ENCODE measurements around the gene SSBP3. TPM values are rescaled to one million over a fixed set of nuclear protein-coding genes. Genes with fewer than 3 reads are reported as not detected.
A peak's percentile ranks its signal among the peaks of the same experiment; 100 is the strongest.

Gene SSBP3
- polyA plus RNA-seq, 4 donors = 24.2 to 41.9 (median 32.2) TPM

GRCh38 chr1:54262244-54262643 is 143.9 kb downstream of the SSBP3 start:
- H3K27ac ChIP-seq (ENCODE audit: low read depth in 1 of 3, low read length in 2 of 3) = peak overlapping the region in 1 of 3 donors; percentile 29
- no peak for DNase-seq
- no peak for FAIRE-seq
- WGBS, 3 donors = 85 to 90% (median 87%) methylated on average over 7 of the region's 7 CpGs
- no peaks in the 10 kb centered on the region for H3K27me3 ChIP-seq (ENCODE audit: control insufficient read depth in 3 of 3, insufficient read depth in 3 of 3, low read length in 3 of 3)
- peaks cover 0 to 50% (median 2%) of the 10 kb centered on the region in 3 donors for H3K4me1 ChIP-seq (ENCODE audit: control insufficient read depth in 3 of 3, insufficient read depth in 2 of 3, low read depth in 1 of 3, low read length in 2 of 3)
- H3K9me3 ChIP-seq (ENCODE audit: control insufficient read depth in 2 of 2, insufficient read depth in 1 of 2, low read depth in 1 of 2, low read length in 1 of 2) = no peaks in the 10 kb centered on the region
- H3K36me3 ChIP-seq (ENCODE audit: control insufficient read depth in 3 of 3, insufficient read depth in 2 of 3, low read depth in 1 of 3, low read length in 3 of 3) = peaks cover 0 to 71% (median 0%) of the 10 kb centered on the region in 3 donors
- H3K4me3 ChIP-seq (ENCODE audit: low read depth in 1 of 3, low read length in 3 of 3) = no peak overlapping the region

GRCh38 chr1:54260810-54261209 is 145.4 kb downstream of the SSBP3 start:
- H3K27me3 ChIP-seq (ENCODE audit: control insufficient read depth in 3 of 3, insufficient read depth in 3 of 3, low read length in 3 of 3) = no peaks in the 10 kb centered on the region
- no peaks in the 10 kb centered on the region for H3K9me3 ChIP-seq (ENCODE audit: control insufficient read depth in 2 of 2, insufficient read depth in 1 of 2, low read depth in 1 of 2, low read length in 1 of 2)
- no peak overlapping the region for H3K4me3 ChIP-seq (ENCODE audit: low read depth in 1 of 3, low read length in 3 of 3)
- H3K4me1 ChIP-seq (ENCODE audit: control insufficient read depth in 3 of 3, insufficient read depth in 2 of 3, low read depth in 1 of 3, low read length in 2 of 3) = peaks cover 2 to 62% (median 3%) of the 10 kb centered on the region in 3 donors
- H3K36me3 ChIP-seq (ENCODE audit: control insufficient read depth in 3 of 3, insufficient read depth in 2 of 3, low read depth in 1 of 3, low read length in 3 of 3) = peaks cover 0 to 62% (median 0%) of the 10 kb centered on the region in 3 donors
- FAIRE-seq (no peak), DNase-seq (no peak)
- WGBS, 3 donors = 73 to 90% (median 85%) methylated on average over 10 of the region's 10 CpGs
- no peak overlapping the region for H3K27ac ChIP-seq (ENCODE audit: low read depth in 1 of 3, low read length in 2 of 3)

DNA sequence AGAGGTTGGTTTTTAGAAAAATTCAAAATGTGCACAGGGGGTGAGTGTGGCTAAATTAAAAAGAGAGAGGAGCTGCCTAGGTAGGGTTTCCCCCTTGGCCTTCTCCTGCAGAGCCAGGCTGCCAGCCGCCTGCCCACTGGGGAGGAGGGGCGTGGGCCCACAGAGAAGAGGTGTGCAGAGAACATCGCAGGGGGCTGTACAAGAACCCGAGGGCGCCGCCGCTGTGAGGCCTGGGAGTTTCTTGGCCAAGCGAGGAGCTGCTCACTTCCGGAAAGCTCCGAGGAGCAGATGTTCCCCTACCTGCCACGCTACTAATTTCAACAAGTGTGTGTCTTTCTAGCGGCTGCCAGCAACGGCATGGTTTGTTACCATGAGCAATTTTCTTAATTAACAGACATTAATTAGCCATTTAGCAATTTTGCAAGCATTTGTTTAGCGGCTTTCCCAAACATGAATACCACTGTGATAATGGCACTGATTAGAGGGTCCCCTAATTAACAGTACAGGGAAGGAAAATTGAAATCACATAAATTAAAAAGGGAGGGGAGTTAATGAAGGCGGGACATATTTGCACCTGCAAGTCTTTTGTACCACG is 146.6 kb downstream of the SSBP3 start:
- Histone ChIP-seq H3K27ac (ENCODE audit: low read depth in 1 of 3, low read length in 2 of 3) (peak overlapping the region in 2 of 3 donors; percentile 57 to 69), H3K36me3 (ENCODE audit: control insufficient read depth in 3 of 3, insufficient read depth in 2 of 3, low read depth in 1 of 3, low read length in 3 of 3) (peaks cover 0 to 58% (median 0%) of the 10 kb centered on the region in 3 donors), H3K4me1 (ENCODE audit: control insufficient read depth in 3 of 3, insufficient read depth in 2 of 3, low read depth in 1 of 3, low read length in 2 of 3) (peaks cover 2 to 71% (median 3%) of the 10 kb centered on the region in 3 donors), H3K4me3 (ENCODE audit: low read depth in 1 of 3, low read length in 3 of 3) (no peak overlapping the region), H3K27me3 (ENCODE audit: control insufficient read depth in 3 of 3, insufficient read depth in 3 of 3, low read length in 3 of 3) (no peaks in the 10 kb centered on the region), H3K9me3 (ENCODE audit: control insufficient read depth in 2 of 2, insufficient read depth in 1 of 2, low read depth in 1 of 2, low read length in 1 of 2) (no peaks in the 10 kb centered on the region)
- WGBS, 3 donors = 16 to 65% (median 37%) methylated on average over 14 to 16 of the region's 16 CpGs
- FAIRE-seq = no peak
- DNase-seq = peak in 1 of 2 donors; percentile 46

GRCh38 chr1:54257876-54258275 is 148.3 kb downstream of the SSBP3 start:
- H3K27ac ChIP-seq (ENCODE audit: low read depth in 1 of 3, low read length in 2 of 3) = peak overlapping the region in 1 of 3 donors; percentile 73
- no peak overlapping the region for H3K4me3 ChIP-seq (ENCODE audit: low read depth in 1 of 3, low read length in 3 of 3)
- FAIRE-seq = no peak
- peaks cover 0 to 53% (median 0%) of the 10 kb centered on the region in 3 donors for H3K36me3 ChIP-seq (ENCODE audit: control insufficient read depth in 3 of 3, insufficient read depth in 2 of 3, low read depth in 1 of 3, low read length in 3 of 3)
- H3K4me1 ChIP-seq (ENCODE audit: control insufficient read depth in 3 of 3, insufficient read depth in 2 of 3, low read depth in 1 of 3, low read length in 2 of 3) = peaks cover 2 to 84% (median 3%) of the 10 kb centered on the region in 3 donors
- no peak for DNase-seq
- no peaks in the 10 kb centered on the region for H3K9me3 ChIP-seq (ENCODE audit: control insufficient read depth in 2 of 2, insufficient read depth in 1 of 2, low read depth in 1 of 2, low read length in 1 of 2)
- 82 to 90% (median 88%) methylated on average over 23 of the region's 23 CpGs for WGBS, 3 donors
- no peaks in the 10 kb centered on the region for H3K27me3 ChIP-seq (ENCODE audit: control insufficient read depth in 3 of 3, insufficient read depth in 3 of 3, low read length in 3 of 3)

DNA sequence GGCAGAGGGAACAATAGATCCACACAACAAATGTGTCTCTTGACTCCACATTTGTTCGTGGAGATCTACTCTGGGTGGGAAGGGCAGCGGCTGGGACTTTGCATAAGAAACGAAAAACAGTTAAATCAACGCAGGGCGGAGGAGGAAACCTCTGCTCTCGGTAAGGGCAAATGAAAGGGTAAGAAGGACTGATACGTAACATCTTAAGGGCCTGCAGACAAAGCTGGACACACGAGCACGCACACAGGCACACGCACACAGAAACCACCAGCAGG is 148.9 kb downstream of the SSBP3 start:
- DNase-seq (peak in 1 of 2 donors; percentile 35), FAIRE-seq (no peak)
- H3K9me3 ChIP-seq (ENCODE audit: control insufficient read depth in 2 of 2, insufficient read depth in 1 of 2, low read depth in 1 of 2, low read length in 1 of 2) = no peaks in the 10 kb centered on the region
- H3K4me1 ChIP-seq (ENCODE audit: control insufficient read depth in 3 of 3, insufficient read depth in 2 of 3, low read depth in 1 of 3, low read length in 2 of 3) = peaks cover 2 to 87% (median 3%) of the 10 kb centered on the region in 3 donors
- 6 to 61% (median 38%) methylated on average over 10 of the region's 10 CpGs for WGBS, 3 donors
- H3K36me3 ChIP-seq (ENCODE audit: control insufficient read depth in 3 of 3, insufficient read depth in 2 of 3, low read depth in 1 of 3, low read length in 3 of 3) = peaks cover 0 to 47% (median 0%) of the 10 kb centered on the region in 3 donors
- no peaks in the 10 kb centered on the region for H3K27me3 ChIP-seq (ENCODE audit: control insufficient read depth in 3 of 3, insufficient read depth in 3 of 3, low read length in 3 of 3)
- peak overlapping the region; percentile 46 to 73 (median 71) for H3K27ac ChIP-seq (ENCODE audit: low read depth in 1 of 3, low read length in 2 of 3)
- no peak overlapping the region for H3K4me3 ChIP-seq (ENCODE audit: low read depth in 1 of 3, low read length in 3 of 3)

GRCh38 chr1:54256522-54257345 is 149.5 kb downstream of the SSBP3 start:
- FAIRE-seq (no peak), DNase-seq (peak; percentile 83 to 92)
- peak overlapping the region; percentile 46 to 73 (median 71) for H3K27ac ChIP-seq (ENCODE audit: low read depth in 1 of 3, low read length in 2 of 3)
- peaks cover 0 to 46% (median 0%) of the 10 kb centered on the region in 3 donors for H3K36me3 ChIP-seq (ENCODE audit: control insufficient read depth in 3 of 3, insufficient read depth in 2 of 3, low read depth in 1 of 3, low read length in 3 of 3)
- no peaks in the 10 kb centered on the region for H3K27me3 ChIP-seq (ENCODE audit: control insufficient read depth in 3 of 3, insufficient read depth in 3 of 3, low read length in 3 of 3)
- H3K9me3 ChIP-seq (ENCODE audit: control insufficient read depth in 2 of 2, insufficient read depth in 1 of 2, low read depth in 1 of 2, low read length in 1 of 2) = no peaks in the 10 kb centered on the region
- peak overlapping the region in 1 of 3 donors; percentile 4 for H3K4me3 ChIP-seq (ENCODE audit: low read depth in 1 of 3, low read length in 3 of 3)
- peaks cover 2 to 86% (median 3%) of the 10 kb centered on the region in 3 donors for H3K4me1 ChIP-seq (ENCODE audit: control insufficient read depth in 3 of 3, insufficient read depth in 2 of 3, low read depth in 1 of 3, low read length in 2 of 3)
- 22 to 62% (median 49%) methylated on average over 13 of the region's 13 CpGs for WGBS, 3 donors

- no peak for FAIRE-seq
- no peak for DNase-seq
- H3K4me3 ChIP-seq (ENCODE audit: low read depth in 1 of 3, low read length in 3 of 3) = no peak overlapping the region
- H3K4me1 ChIP-seq (ENCODE audit: control insufficient read depth in 3 of 3, insufficient read depth in 2 of 3, low read depth in 1 of 3, low read length in 2 of 3) = peaks cover 2 to 73% (median 3%) of the 10 kb centered on the region in 3 donors
- no peak overlapping the region for H3K27ac ChIP-seq (ENCODE audit: low read depth in 1 of 3, low read length in 2 of 3)
- H3K27me3 ChIP-seq (ENCODE audit: control insufficient read depth in 3 of 3, insufficient read depth in 3 of 3, low read length in 3 of 3) = no peaks in the 10 kb centered on the region
- 45 to 67% (median 60%) methylated on average over 9 of the region's 9 CpGs for WGBS, 3 donors
- peaks cover 0 to 54% (median 4%) of the 10 kb centered on the region in 3 donors for H3K36me3 ChIP-seq (ENCODE audit: control insufficient read depth in 3 of 3, insufficient read depth in 2 of 3, low read depth in 1 of 3, low read length in 3 of 3)
- H3K9me3 ChIP-seq (ENCODE audit: control insufficient read depth in 2 of 2, insufficient read depth in 1 of 2, low read depth in 1 of 2, low read length in 1 of 2) = no peaks in the 10 kb centered on the region
These were observed 151.0 kb downstream of the SSBP3 start for GRCh38 chr1:54255026-54255702.

- H3K4me3 ChIP-seq (ENCODE audit: low read depth in 1 of 3, low read length in 3 of 3) = no peak overlapping the region
- WGBS, 3 donors = 20 to 46% (median 40%) methylated on average over 10 of the region's 10 CpGs
- FAIRE-seq = no peak
- peaks cover 0 to 54% (median 4%) of the 10 kb centered on the region in 3 donors for H3K36me3 ChIP-seq (ENCODE audit: control insufficient read depth in 3 of 3, insufficient read depth in 2 of 3, low read depth in 1 of 3, low read length in 3 of 3)
- DNase-seq = peak in 1 of 2 donors; percentile 77
- H3K27me3 ChIP-seq (ENCODE audit: control insufficient read depth in 3 of 3, insufficient read depth in 3 of 3, low read length in 3 of 3) = no peaks in the 10 kb centered on the region
- H3K27ac ChIP-seq (ENCODE audit: low read depth in 1 of 3, low read length in 2 of 3) = peak overlapping the region in 1 of 3 donors; percentile 9
- peaks cover 0 to 5% of the 10 kb centered on the region in 2 donors for H3K9me3 ChIP-seq (ENCODE audit: control insufficient read depth in 2 of 2, insufficient read depth in 1 of 2, low read depth in 1 of 2, low read length in 1 of 2)
- peaks cover 0 to 65% (median 3%) of the 10 kb centered on the region in 3 donors for H3K4me1 ChIP-seq (ENCODE audit: control insufficient read depth in 3 of 3, insufficient read depth in 2 of 3, low read depth in 1 of 3, low read length in 2 of 3)
These were observed 152.1 kb downstream of the SSBP3 start for GRCh38 chr1:54254055-54254454.
